B cell (primary cell): ENCODE results near the gene INO80D. TPM values are rescaled to one million over a fixed set of nuclear protein-coding genes. Genes with fewer than 3 reads are reported as not detected.
"Not testable (repeated sequence)": the region's sequence is repeated elsewhere in the genome, so short reads cannot be mapped to it uniquely, and the experiment has no call there.

ENCODE experiments used
- ATAC-seq: fragments of 200-7000 bp; cut with Tn5 transposase; one replicate; pipeline ENCODE4 v1.10.0; 2021; ENCODE audit warnings: low read depth, mild to moderate bottlenecking, moderate number of reproducible peaks, moderate library complexity
- CTCF ChIA-PET: fragments of 350-600 bp; sonication (Branson Sonifier 250); formaldehyde crosslinking; loops from one replicate; lab custom pipeline; 2021; ENCODE audit warnings: antibody characterized with exemption, inconsistent platforms; lab: Charles Lee
- POLR2A ChIA-PET: fragments of 350-600 bp; sonication (Branson Sonifier 250); formaldehyde crosslinking; loops from one replicate; lab custom pipeline; 2021; ENCODE audit warnings: antibody characterized with exemption; lab: Charles Lee
- DNase-seq: peaks from one replicate; pipeline ENCODE4 v3.0.0; 2013
- H2AFZ ChIP-seq: 2 replicates; pipeline ENCODE4 v1.6.1; 2012; ENCODE audit warnings: mild to moderate bottlenecking, low read depth, low read length; ENCODE audit not compliant: insufficient read depth, poor library complexity, severe bottlenecking
- H3K27ac ChIP-seq, 2 donors: 1 replicate in 1 of 2; 2 replicates in 1 of 2; pipeline ENCODE4 v1.5.1; 2012 to 2013; ENCODE audit warnings: low read length in 2 of 2, mild to moderate bottlenecking in 2 of 2, moderate library complexity in 1 of 2
- H3K27me3 ChIP-seq, 4 experiments: fragments of 200-600 bp in 1 of 4; sonication (generic) in 1 of 4; replicated peaks in 1 of 4; 1 replicate in 2 of 4; 2 replicates in 2 of 4; pipeline versions ENCODE4 v1.6.1 to v1.7.0; 2013 to 2016; ENCODE audit warnings: low read length in 3 of 4, mild to moderate bottlenecking in 2 of 4, mixed read lengths in 1 of 4, moderate library complexity in 1 of 4; ENCODE audit not compliant: insufficient read depth in 4 of 4, control insufficient read depth in 3 of 4; ENCODE audit errors: control extremely low read depth in 1 of 4
- H3K36me3 ChIP-seq, 2 experiments: replicated peaks in 1 of 2; 1 replicate in 1 of 2; 2 replicates in 1 of 2; pipeline versions ENCODE4 v1.6.1 to v1.7.1; 2013; ENCODE audit warnings: low read length in 1 of 2; ENCODE audit not compliant: insufficient read depth in 2 of 2, control insufficient read depth in 1 of 2; ENCODE audit errors: control extremely low read depth in 1 of 2, extremely low read depth in 1 of 2
- H3K4me1 ChIP-seq, 2 donors: fragments of 200-600 bp in 1 of 2; sonication (generic) in 1 of 2; 1 replicate in 1 of 2; 2 replicates in 1 of 2; pipeline versions ENCODE4 v1.5.1 to v1.6.1; 2013 to 2017; ENCODE audit warnings: low read length in 2 of 2; ENCODE audit not compliant: control insufficient read depth in 2 of 2, insufficient read depth in 2 of 2
- H3K4me2 ChIP-seq: replicated peaks from 2 replicates; pipeline ENCODE3; 2012; ENCODE audit warnings: mild to moderate bottlenecking, low read depth, low read length; ENCODE audit not compliant: poor library complexity, severe bottlenecking
- H3K4me3 ChIP-seq, 5 experiments: fragments of 200-600 bp in 1 of 5; sonication (generic) in 1 of 5; 1 replicate in 3 of 5; 2 replicates in 2 of 5; pipeline versions ENCODE4 v1.5.1 to v1.7.0; 2011 to 2016; ENCODE audit warnings: low read length in 4 of 5, mild to moderate bottlenecking in 4 of 5, low read depth in 2 of 5, control low read depth in 1 of 5, moderate library complexity in 1 of 5; ENCODE audit not compliant: insufficient read depth in 1 of 5; ENCODE audit errors: control extremely low read depth in 1 of 5, extremely low read depth in 1 of 5
- H3K79me2 ChIP-seq: fragments of 200-600 bp; sonication (generic); one replicate; pipeline ENCODE4 v1.6.0; 2016; ENCODE audit warnings: low read length; ENCODE audit not compliant: control insufficient read depth, insufficient read depth
- H3K9ac ChIP-seq: fragments of 200-600 bp; sonication (generic); 2 replicates; pipeline ENCODE4 v1.6.1; 2017; ENCODE audit warnings: mild to moderate bottlenecking, low read length, moderate library complexity
- H3K9me3 ChIP-seq, 3 donors: one replicate each; pipeline versions ENCODE4 v1.6.1 to v1.7.1; 2013; ENCODE audit warnings: low read length in 2 of 3; ENCODE audit not compliant: control insufficient read depth in 2 of 3, insufficient read depth in 1 of 3; ENCODE audit errors: control extremely low read depth in 1 of 3
- H4K20me1 ChIP-seq: 2 replicates; pipeline ENCODE4 v1.6.0; 2012; ENCODE audit warnings: mild to moderate bottlenecking, low read length; ENCODE audit not compliant: insufficient read depth, control insufficient read depth, poor library complexity, severe bottlenecking
- H3K27ac Mint-ChIP-seq: one replicate; pipeline ENCODE4 v1.8.0; 2021; ENCODE audit warnings: mixed read lengths
- H3K27me3 Mint-ChIP-seq: one replicate; pipeline ENCODE4 v1.8.0; 2021; ENCODE audit warnings: mixed read lengths
- H3K4me1 Mint-ChIP-seq: one replicate; pipeline ENCODE4 v1.8.0; 2021; ENCODE audit warnings: mixed read lengths
- H3K4me3 Mint-ChIP-seq: one replicate; pipeline ENCODE4 v1.8.0; 2021; ENCODE audit warnings: mixed read lengths
- H3K9me3 Mint-ChIP-seq: one replicate; pipeline ENCODE4 v1.8.0; 2022; ENCODE audit warnings: mixed read lengths; ENCODE audit not compliant: insufficient read depth
- CTCF ChIP-seq: fragments of 200-600 bp; IDR thresholded peaks from one replicate; pipeline ENCODE4 v1.8.0; 2022; ENCODE audit warnings: antibody characterized with exemption, mild to moderate bottlenecking
- EZH2 ChIP-seq: IDR thresholded peaks from 2 replicates; pipeline ENCODE4 v1.6.1; 2012; ENCODE audit warnings: borderline replicate concordance, low read depth, mild to moderate bottlenecking, moderate library complexity, low read length; ENCODE audit not compliant: insufficient read depth, poor library complexity, severe bottlenecking
- WGBS: methylation state at CpG from one replicate; pipeline ENCODE4 v1.1.5; 2013; ENCODE audit warnings: missing lambda C conversion rate; ENCODE audit not compliant: insufficient coverage; 5-methylcytosine and 5-hydroxymethylcytosine counted together
- intact Hi-C: fragments of 100-400 bp; cut with micrococcal nuclease; formaldehyde crosslinking; loops from one replicate; pipeline ENCODE4 v1.10.0; 2022
- polyA plus RNA-seq: library from polyadenylated mRNA; depleted of rRNA; stranded (reverse); fragments of >200 nt; gene quantifications from 2 replicates; pipeline ENCODE4 v1.2.3, GENCODE V29; 2012
- total RNA-seq, 2 donors: library from RNA; stranded (reverse); fragments of 120-200 nt in 1 of 2; gene quantifications; 1 replicate in 1 of 2; 2 replicates in 1 of 2; pipeline versions ENCODE4 v1.2.3 to v1.2.4, GENCODE V29; 2013 to 2022

Gene INO80D
- total and polyA plus RNA-seq, 2 donors (not counting 1 experiment from before 2014, with no cell fraction given), result 6.3 to 61.2 TPM

GRCh38 chr2:206040525-206040924 lies 45.4 kb downstream of the INO80D start:
- TF ChIP-seq CTCF (no peak), EZH2 (no peak)
- 100% methylated on average over 1 of the region's 5 CpGs for WGBS
- Histone ChIP-seq H3K9ac (no peak overlapping the region), H3K27me3 (no peaks in the 10 kb centered on the region), H3K4me2 (no peak overlapping the region), H3K9me3 (no peaks in the 10 kb centered on the region), H4K20me1 (peaks cover 5% of the 10 kb centered on the region), H2AFZ (no peak overlapping the region), H3K4me3 (no peak overlapping the region), H3K27ac (no peak overlapping the region), H3K36me3 (peaks cover 6 to 60% of the 10 kb centered on the region in 2 experiments), H3K79me2 (peaks cover 60% of the 10 kb centered on the region), H3K4me1 (no peaks in the 10 kb centered on the region)
- POLR2A ChIA-PET, result no interaction called here
- intact Hi-C loops, result no loop called here
- ATAC-seq (no peak), DNase-seq (no peak)
- peaks cover 5% of the 10 kb centered on the region for H3K4me1 Mint-ChIP-seq
- CTCF ChIA-PET, result no interaction called here
- H3K27ac Mint-ChIP-seq, result no peak overlapping the region
- no peak overlapping the region for H3K4me3 Mint-ChIP-seq
- H3K9me3 Mint-ChIP-seq, result no peaks in the 10 kb centered on the region
- H3K27me3 Mint-ChIP-seq, result no peaks in the 10 kb centered on the region

GRCh38 chr2:206035393-206035792 lies 50.6 kb downstream of the INO80D start:
- CTCF ChIA-PET, ATAC-seq: not testable (repeated sequence)
- peaks cover 65% of the 10 kb centered on the region for H3K79me2 ChIP-seq

GRCh38 chr2:206033452-206033851 lies 52.5 kb downstream of the INO80D start:
- CTCF ChIA-PET, result interaction anchor here (1.0 to 1.5 kb wide), 2 partner anchors 13 to 52 kb away, joined by 3 to 5 read pairs; partner anchors contain the start of gene INO80D

More at GRCh38 chr2:206035393-206035792, 50.6 kb downstream of the INO80D start:
- H3K27me3 Mint-ChIP-seq, H3K27ac ChIP-seq, H3K4me3 Mint-ChIP-seq, H3K9ac ChIP-seq, H3K27me3 ChIP-seq, intact Hi-C loops, H3K9me3 ChIP-seq, POLR2A ChIA-PET, H2AFZ ChIP-seq, H3K4me3 ChIP-seq, H3K27ac Mint-ChIP-seq, DNase-seq, H3K4me1 ChIP-seq, H3K4me2 ChIP-seq, H3K9me3 Mint-ChIP-seq: not testable (repeated sequence)
- peaks cover 26% of the 10 kb centered on the region for H3K4me1 Mint-ChIP-seq
- H4K20me1 ChIP-seq, result peaks cover 25% of the 10 kb centered on the region
- no CpG with 5 or more reads among the region's 3 CpGs for WGBS
- peaks cover 7 to 47% of the 10 kb centered on the region in 2 experiments for H3K36me3 ChIP-seq

More at GRCh38 chr2:206033452-206033851, 52.5 kb downstream of the INO80D start:
- H3K4me1 ChIP-seq, H3K9me3 ChIP-seq, POLR2A ChIA-PET, H3K9ac ChIP-seq, H3K9me3 Mint-ChIP-seq, H3K27ac ChIP-seq, H3K4me2 ChIP-seq, H3K27me3 ChIP-seq, H3K27me3 Mint-ChIP-seq, DNase-seq, H2AFZ ChIP-seq, ATAC-seq, H3K4me3 Mint-ChIP-seq, H3K27ac Mint-ChIP-seq, H3K4me3 ChIP-seq: not testable (repeated sequence)
- peaks cover 27% of the 10 kb centered on the region for H4K20me1 ChIP-seq
- 100% methylated on average over 1 of the region's 1 CpG for WGBS
- H3K4me1 Mint-ChIP-seq, result peaks cover 26% of the 10 kb centered on the region
- peaks cover 58% of the 10 kb centered on the region for H3K79me2 ChIP-seq
- intact Hi-C loops, result loop anchor here (5.0 kb wide), 1 partner anchor 49 kb away; no protein-coding TSS in a partner anchor
- peaks cover 13 to 44% of the 10 kb centered on the region in 2 experiments for H3K36me3 ChIP-seq
